ENCODE measurements around the gene ZNF646. TPM values are rescaled to one million over a fixed set of nuclear protein-coding genes. Genes with fewer than 3 reads are reported as not detected.

ZNF646 gene
- total and polyA plus RNA-seq, 8 donors = 3.9 to 12.6 (median 7.0) TPM

DNA sequence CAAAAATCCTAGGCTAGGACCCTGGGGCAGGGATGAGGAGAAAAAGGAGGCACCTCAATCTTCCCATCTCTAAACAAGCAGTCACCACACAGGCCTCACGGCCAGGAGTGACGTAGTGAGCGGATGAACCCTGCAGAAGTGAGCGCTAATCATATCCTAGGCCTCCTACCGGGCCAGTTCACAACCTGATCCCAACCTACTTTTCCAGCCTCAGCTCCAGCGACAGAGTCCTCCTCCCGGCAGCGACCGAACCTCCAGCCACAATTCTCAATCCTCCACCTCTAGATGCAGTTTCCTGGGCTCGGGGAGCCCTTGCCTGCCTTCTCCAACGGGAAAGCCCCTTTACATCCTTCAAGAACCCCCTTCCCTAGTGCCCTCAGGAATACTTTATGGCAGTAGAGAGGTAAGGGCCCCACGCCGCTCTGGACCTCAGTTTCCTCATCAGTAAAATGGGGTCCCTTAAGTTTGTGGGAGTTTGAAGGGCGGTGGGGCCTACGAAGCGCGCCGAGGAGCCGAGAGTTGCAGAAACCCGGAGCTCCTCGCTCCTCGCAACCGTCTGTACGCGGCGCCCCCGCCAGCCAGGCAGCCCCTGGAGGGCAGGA, 1.6 kb upstream of the ZNF646 start:
- intact Hi-C loops (cut with DNase I) = no loop called here
- peaks cover 0 to 12% (median 5%) of the 10 kb centered on the region in 3 donors for H3K4me1 ChIP-seq
- FAIRE-seq (no peak), ATAC-seq (no peak), DNase-seq (peak in 2 of 6 donors; percentile 23 to 29)
- H3K4me3 ChIP-seq = peak overlapping the region; percentile 65 to 100 (median 90)
- TF ChIP-seq, protein P1, sequence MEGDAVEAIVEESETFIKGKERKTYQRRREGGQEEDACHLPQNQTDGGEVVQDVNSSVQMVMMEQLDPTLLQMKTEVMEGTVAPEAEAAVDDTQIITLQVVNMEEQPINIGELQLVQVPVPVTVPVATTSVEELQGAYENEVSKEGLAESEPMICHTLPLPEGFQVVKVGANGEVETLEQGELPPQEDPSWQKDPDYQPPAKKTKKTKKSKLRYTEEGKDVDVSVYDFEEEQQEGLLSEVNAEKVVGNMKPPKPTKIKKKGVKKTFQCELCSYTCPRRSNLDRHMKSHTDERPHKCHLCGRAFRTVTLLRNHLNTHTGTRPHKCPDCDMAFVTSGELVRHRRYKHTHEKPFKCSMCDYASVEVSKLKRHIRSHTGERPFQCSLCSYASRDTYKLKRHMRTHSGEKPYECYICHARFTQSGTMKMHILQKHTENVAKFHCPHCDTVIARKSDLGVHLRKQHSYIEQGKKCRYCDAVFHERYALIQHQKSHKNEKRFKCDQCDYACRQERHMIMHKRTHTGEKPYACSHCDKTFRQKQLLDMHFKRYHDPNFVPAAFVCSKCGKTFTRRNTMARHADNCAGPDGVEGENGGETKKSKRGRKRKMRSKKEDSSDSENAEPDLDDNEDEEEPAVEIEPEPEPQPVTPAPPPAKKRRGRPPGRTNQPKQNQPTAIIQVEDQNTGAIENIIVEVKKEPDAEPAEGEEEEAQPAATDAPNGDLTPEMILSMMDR (IDR thresholded peaks at IDR 0.05) = no peak
- H3K9me3 ChIP-seq = no peaks in the 10 kb centered on the region
- peak overlapping the region in 3 of 4 donors; percentile 82 to 90 (median 84) for H3K27ac ChIP-seq
- WGBS, 2 donors = 2 to 3% methylated on average over 27 of the region's 27 CpGs
- H3K36me3 ChIP-seq = peaks cover 0 to 13% (median 7%) of the 10 kb centered on the region in 3 donors
- no peaks in the 10 kb centered on the region for H3K27me3 ChIP-seq

DNA sequence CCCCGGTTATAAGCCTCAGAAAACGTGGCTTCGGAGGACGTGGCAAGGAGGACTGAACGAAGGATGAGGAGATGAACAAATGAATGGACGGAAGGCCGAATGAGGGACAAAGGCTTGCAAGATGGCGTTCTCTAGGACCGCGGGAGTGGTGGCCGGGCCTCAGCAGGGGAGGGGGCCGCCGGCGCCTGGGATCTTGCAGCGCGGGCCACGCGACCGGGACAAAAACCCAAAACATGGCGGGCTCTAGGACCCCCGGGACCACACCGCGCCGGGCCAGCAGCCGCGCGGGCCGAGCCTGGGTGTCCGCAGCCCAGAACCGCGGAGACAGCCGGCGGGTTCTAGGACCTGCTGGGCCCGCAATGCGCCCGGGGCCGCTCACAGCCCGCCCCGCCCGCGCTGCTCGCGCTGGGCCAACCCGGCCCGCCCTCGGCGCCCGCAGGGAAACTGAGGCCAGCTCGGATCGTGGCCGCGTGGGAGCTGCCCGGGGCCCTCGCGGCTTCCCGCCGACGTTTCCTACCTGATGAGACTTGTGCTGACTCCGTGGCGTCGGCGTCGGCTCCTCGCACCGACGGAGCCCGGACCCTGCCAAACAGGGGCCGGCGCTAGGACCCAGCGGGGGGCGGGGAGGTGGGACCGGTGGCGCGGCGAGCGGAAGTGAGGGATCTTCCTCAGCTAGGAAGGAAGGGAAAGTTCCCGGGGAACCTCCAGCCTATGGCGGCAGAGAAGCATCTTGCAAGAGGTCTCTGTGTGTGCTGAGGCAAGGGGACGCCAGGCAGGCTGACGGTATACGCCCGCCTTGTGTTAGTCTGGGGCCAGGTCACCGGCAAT, 866 bp upstream of the ZNF646 start:
- Histone ChIP-seq H3K27me3 (no peaks in the 10 kb centered on the region), H3K4me3 (peak overlapping the region; percentile 65 to 100 (median 90)), H3K27ac (peak overlapping the region; percentile 56 to 90 (median 83)), H3K4me1 (peaks cover 0 to 12% (median 5%) of the 10 kb centered on the region in 3 donors), H3K36me3 (peaks cover 0 to 19% (median 12%) of the 10 kb centered on the region in 3 donors), H3K9me3 (no peaks in the 10 kb centered on the region)
- TF ChIP-seq, protein P1 (IDR thresholded peaks at IDR 0.05) = no peak
- FAIRE-seq (no peak), ATAC-seq (peak; percentile 88 to 93 (median 89)), DNase-seq (peak; percentile 88 to 94 (median 92))
- intact Hi-C loops (cut with DNase I) = no loop called here
- 0% methylated on average over 74 to 83 of the region's 83 CpGs for WGBS, 2 donors

DNA sequence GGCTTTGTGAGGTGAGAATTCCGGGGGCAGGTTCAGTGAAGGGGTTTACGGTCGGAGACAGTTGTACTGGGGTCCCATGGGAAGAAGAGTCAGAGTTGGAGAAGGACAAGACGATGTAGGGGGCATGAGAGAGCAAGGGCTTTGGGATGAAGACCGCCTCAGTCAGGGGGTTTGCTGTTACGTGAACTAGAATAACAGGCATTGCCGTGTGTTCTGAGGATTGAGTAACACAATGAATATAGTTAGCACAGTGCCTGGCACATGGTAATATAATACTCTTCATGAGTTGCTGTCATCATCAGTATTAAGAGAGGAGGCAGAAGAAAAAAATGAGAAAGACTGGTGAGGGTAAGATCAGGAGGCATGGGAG, 577 bp downstream of the ZNF646 start:
- ATAC-seq (no peak), DNase-seq (no peak), FAIRE-seq (no peak)
- peaks cover 0 to 34% (median 14%) of the 10 kb centered on the region in 3 donors for H3K36me3 ChIP-seq
- WGBS, 2 donors = 0 to 1% methylated on average over 7 of the region's 7 CpGs
- H3K4me1 ChIP-seq = peaks cover 0 to 12% (median 5%) of the 10 kb centered on the region in 3 donors
- peak overlapping the region; percentile 65 to 100 (median 90) for H3K4me3 ChIP-seq
- no peaks in the 10 kb centered on the region for H3K9me3 ChIP-seq
- H3K27ac ChIP-seq = peak overlapping the region; percentile 56 to 90 (median 83)
- H3K27me3 ChIP-seq = no peaks in the 10 kb centered on the region
- TF ChIP-seq, protein P1 (IDR thresholded peaks at IDR 0.05) = no peak
- intact Hi-C loops (cut with DNase I) = no loop called here

DNA sequence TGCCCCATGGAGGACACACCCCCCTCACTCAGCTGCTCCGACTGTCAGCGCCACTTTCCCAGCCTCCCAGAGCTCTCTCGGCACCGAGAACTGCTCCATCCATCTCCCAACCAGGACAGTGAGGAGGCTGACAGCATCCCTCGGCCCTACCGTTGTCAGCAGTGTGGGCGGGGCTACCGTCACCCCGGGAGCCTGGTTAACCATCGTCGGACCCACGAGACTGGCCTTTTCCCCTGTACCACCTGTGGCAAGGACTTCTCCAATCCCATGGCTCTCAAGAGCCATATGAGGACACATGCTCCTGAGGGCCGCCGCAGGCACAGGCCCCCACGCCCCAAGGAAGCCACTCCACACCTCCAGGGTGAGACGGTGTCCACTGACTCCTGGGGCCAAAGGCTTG, 2.1 kb downstream of the ZNF646 start:
- ATAC-seq (no peak), DNase-seq (peak in 2 of 6 donors; percentile 18 to 33), FAIRE-seq (no peak)
- H3K9me3 ChIP-seq = no peaks in the 10 kb centered on the region
- no peaks in the 10 kb centered on the region for H3K27me3 ChIP-seq
- TF ChIP-seq, protein P1 (IDR thresholded peaks at IDR 0.05) = no peak
- peaks cover 0 to 45% (median 24%) of the 10 kb centered on the region in 3 donors for H3K36me3 ChIP-seq
- H3K27ac ChIP-seq = no peak overlapping the region
- H3K4me1 ChIP-seq = peaks cover 0 to 12% (median 5%) of the 10 kb centered on the region in 3 donors
- intact Hi-C loops (cut with DNase I) = no loop called here
- no peak overlapping the region for H3K4me3 ChIP-seq
- WGBS, 2 donors = 64 to 66% methylated on average over 16 of the region's 16 CpGs
